Measurements from ENCODE around the gene FBXW9. TPM values are rescaled to one million over a fixed set of nuclear protein-coding genes. Genes with fewer than 3 reads are reported as not detected.

Gene FBXW9
- total RNA-seq, 1 donor from 2014 or later = 7.6 TPM

GRCh38 chr19:12723641-12724426 is 27.4 kb upstream of the FBXW9 start, which contains the start of gene TNPO2:
Gene TNPO2 (minus strand): TSS chr19:12723932. CDS start chr19:12720977, 2,955 bp downstream.
- Histone ChIP-seq H3K27me3 (no peaks in the 10 kb centered on the region), H3K27ac (peak within 1 kb of the TSS; percentile 88 to 98), H3K36me3 (peaks cover 11 to 15% of the 10 kb centered on the region in 2 donors), H3K9me3 (no peaks in the 10 kb centered on the region), H3K4me3 (peak within 1 kb of the TSS; percentile 66 to 95), H3K4me1 (peaks cover 4 to 29% of the 10 kb centered on the region in 2 donors)
- intact Hi-C loops (cut with DNase I) = loop anchor here (1.0 to 2.0 kb wide), 2 partner anchors 10 to 27 kb away; partner anchors contain the start of genes FBXW9 and TRIR
- peak in 1 of 2 donors; percentile 72 for DNase-seq (ENCODE audit: low spot score in 2 of 2)
- TF ChIP-seq, protein P1, sequence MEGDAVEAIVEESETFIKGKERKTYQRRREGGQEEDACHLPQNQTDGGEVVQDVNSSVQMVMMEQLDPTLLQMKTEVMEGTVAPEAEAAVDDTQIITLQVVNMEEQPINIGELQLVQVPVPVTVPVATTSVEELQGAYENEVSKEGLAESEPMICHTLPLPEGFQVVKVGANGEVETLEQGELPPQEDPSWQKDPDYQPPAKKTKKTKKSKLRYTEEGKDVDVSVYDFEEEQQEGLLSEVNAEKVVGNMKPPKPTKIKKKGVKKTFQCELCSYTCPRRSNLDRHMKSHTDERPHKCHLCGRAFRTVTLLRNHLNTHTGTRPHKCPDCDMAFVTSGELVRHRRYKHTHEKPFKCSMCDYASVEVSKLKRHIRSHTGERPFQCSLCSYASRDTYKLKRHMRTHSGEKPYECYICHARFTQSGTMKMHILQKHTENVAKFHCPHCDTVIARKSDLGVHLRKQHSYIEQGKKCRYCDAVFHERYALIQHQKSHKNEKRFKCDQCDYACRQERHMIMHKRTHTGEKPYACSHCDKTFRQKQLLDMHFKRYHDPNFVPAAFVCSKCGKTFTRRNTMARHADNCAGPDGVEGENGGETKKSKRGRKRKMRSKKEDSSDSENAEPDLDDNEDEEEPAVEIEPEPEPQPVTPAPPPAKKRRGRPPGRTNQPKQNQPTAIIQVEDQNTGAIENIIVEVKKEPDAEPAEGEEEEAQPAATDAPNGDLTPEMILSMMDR (IDR thresholded peaks at IDR 0.05) = no peak

DNA sequence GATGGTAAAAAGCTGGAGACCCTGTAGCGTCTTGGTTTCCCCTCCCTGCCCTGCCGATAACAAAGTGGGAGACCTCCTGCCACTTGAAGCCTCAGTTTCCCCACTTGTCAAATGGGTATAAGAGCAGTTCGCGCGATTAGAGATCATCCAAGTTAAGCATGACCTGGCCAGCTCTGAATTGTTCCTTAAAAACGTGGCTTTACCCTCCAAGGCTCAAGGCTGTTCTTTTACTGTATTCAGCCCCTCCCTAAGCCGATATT is 26.9 kb upstream of the FBXW9 start:
- peaks cover 12 to 15% of the 10 kb centered on the region in 2 donors for H3K36me3 ChIP-seq
- intact Hi-C loops (cut with DNase I) = loop anchor here (1.0 to 2.0 kb wide), 2 partner anchors 11 to 27 kb away; partner anchors contain the start of genes FBXW9 and TRIR
- peak overlapping the region; percentile 66 to 95 for H3K4me3 ChIP-seq
- DNase-seq (ENCODE audit: low spot score in 2 of 2) = no peak
- peak overlapping the region; percentile 88 to 98 for H3K27ac ChIP-seq
- peaks cover 4 to 29% of the 10 kb centered on the region in 2 donors for H3K4me1 ChIP-seq
- H3K27me3 ChIP-seq = no peaks in the 10 kb centered on the region
- H3K9me3 ChIP-seq = no peaks in the 10 kb centered on the region
- TF ChIP-seq, protein P1 (IDR thresholded peaks at IDR 0.05) = no peak

- no peaks in the 10 kb centered on the region for H3K9me3 ChIP-seq
- peak overlapping the region; percentile 88 to 98 for H3K27ac ChIP-seq
- DNase-seq (ENCODE audit: low spot score in 2 of 2) = peak; percentile 92 to 99
- TF ChIP-seq, protein P1 (IDR thresholded peaks at IDR 0.05) = no peak
- H3K36me3 ChIP-seq = peaks cover 12 to 14% of the 10 kb centered on the region in 2 donors
- H3K4me3 ChIP-seq = peak overlapping the region; percentile 81 to 95
- peaks cover 4 to 29% of the 10 kb centered on the region in 2 donors for H3K4me1 ChIP-seq
- intact Hi-C loops (cut with DNase I) = loop anchor here (1.0 to 2.0 kb wide), 2 partner anchors 12 to 26 kb away; partner anchors contain the start of genes FBXW9 and TRIR
- no peaks in the 10 kb centered on the region for H3K27me3 ChIP-seq
Observed at GRCh38 chr19:12722566-12723380, 26.3 kb upstream of the FBXW9 start.

DNA sequence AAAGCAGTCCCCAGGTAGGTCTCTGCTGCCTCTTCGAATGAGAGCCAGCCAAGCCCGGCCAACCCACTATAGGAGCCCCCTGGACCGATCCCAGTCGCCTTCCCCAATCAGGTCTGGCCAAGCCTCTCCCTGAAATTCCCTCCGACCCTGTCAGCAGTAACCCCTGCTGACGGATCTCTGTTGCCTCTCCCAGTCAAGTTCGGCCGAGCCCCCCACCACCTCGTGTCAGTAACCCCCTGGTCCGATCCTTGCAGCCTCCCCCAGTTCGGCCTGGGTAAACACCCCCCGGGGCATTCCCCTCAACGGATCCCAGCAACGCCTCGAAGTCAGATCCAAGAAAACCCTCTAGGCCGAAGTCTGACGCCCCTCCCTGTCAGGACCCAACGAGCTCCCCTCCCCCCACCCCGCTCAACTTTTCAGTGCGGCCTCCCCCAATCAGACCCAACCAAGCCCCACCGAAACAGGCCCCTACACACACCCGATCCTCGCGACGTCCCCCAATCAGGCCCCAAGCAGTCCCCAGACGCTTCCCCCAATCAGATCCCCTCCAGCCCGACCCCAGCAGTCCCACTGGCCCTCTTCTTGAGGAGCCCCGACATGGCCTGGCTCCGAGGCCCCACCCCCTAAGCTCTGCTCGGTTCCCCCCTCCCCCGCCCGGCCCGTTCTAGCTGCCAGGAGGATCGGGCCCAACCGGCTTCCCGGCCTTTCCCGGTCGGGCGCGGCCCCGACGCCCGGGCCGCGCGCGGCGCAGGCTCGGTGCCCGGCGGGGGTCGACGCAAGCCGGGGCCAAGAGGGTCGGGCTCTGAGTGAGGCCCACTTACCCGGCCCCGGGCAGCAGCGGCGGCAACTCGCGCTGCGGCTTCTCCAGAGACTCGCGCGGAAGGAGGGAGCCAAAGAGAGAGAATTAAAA is 25.5 kb upstream of the FBXW9 start:
- Histone ChIP-seq H3K27ac (peak overlapping the region; percentile 88 to 98), H3K27me3 (no peaks in the 10 kb centered on the region), H3K36me3 (peaks cover 12 to 16% of the 10 kb centered on the region in 2 donors), H3K4me3 (peak overlapping the region; percentile 81 to 95), H3K9me3 (no peaks in the 10 kb centered on the region), H3K4me1 (peaks cover 4 to 29% of the 10 kb centered on the region in 2 donors)
- intact Hi-C loops (cut with DNase I) = loop anchor here (2.0 kb wide), 1 partner anchor 25 kb away; the partner anchor contains the start of gene FBXW9
- TF ChIP-seq, protein P1 (IDR thresholded peaks at IDR 0.05) = no peak
- DNase-seq (ENCODE audit: low spot score in 2 of 2) = peak in 1 of 2 donors; percentile 79

All from ascending aorta (tissue), 2 donors.